ENCODE measurements around the gene APBA2. TPM values are rescaled to one million over a fixed set of nuclear protein-coding genes. Genes with fewer than 3 reads are reported as not detected.
"Not testable (repeated sequence)": the region's sequence is repeated elsewhere in the genome, so short reads cannot be mapped to it uniquely, and the experiment has no call there.

The APBA2 gene
- total RNA-seq, 4 donors from 2014 or later = 7.2 to 33.8 (median 8.8) TPM

GRCh38 chr15:29021857-29022256, 136.1 kb downstream of the APBA2 start:
- H3K27me3 ChIP-seq = no peaks in the 10 kb centered on the region
- H3K4me1 ChIP-seq = no peaks in the 10 kb centered on the region
- H3K9me3 ChIP-seq = no peaks in the 10 kb centered on the region
- no peak overlapping the region for H3K4me3 ChIP-seq
- H3K36me3 ChIP-seq = no peaks in the 10 kb centered on the region
- no peak for DNase-seq
- no peak overlapping the region for H3K27ac ChIP-seq
- no peak for TF ChIP-seq POLR2A (IDR thresholded peaks at IDR 0.05)
- TF ChIP-seq, protein P1, sequence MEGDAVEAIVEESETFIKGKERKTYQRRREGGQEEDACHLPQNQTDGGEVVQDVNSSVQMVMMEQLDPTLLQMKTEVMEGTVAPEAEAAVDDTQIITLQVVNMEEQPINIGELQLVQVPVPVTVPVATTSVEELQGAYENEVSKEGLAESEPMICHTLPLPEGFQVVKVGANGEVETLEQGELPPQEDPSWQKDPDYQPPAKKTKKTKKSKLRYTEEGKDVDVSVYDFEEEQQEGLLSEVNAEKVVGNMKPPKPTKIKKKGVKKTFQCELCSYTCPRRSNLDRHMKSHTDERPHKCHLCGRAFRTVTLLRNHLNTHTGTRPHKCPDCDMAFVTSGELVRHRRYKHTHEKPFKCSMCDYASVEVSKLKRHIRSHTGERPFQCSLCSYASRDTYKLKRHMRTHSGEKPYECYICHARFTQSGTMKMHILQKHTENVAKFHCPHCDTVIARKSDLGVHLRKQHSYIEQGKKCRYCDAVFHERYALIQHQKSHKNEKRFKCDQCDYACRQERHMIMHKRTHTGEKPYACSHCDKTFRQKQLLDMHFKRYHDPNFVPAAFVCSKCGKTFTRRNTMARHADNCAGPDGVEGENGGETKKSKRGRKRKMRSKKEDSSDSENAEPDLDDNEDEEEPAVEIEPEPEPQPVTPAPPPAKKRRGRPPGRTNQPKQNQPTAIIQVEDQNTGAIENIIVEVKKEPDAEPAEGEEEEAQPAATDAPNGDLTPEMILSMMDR (IDR thresholded peaks at IDR 0.05) = no peak

DNA sequence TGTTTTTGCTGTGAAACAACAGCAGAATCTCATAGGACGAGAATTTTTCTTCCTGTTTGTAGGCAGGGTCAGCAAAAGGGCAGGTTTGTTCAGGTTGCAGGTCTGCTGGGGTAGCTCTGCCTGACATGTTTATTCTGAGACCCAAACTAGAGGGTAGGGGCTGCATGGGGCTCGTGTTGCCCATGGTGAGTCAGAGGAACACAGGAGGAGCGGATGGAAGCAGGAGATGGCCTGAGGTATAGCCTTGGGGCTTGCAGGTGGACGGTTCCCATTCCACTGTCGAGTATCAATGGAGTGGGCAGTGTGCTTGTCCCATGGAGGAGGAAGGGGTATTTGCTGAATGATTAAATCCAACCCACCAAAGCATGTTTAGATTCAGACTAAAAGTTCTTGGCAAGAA, 138.9 kb downstream of the APBA2 start:
- no peak overlapping the region for H3K4me3 ChIP-seq
- no peaks in the 10 kb centered on the region for H3K27me3 ChIP-seq
- no peaks in the 10 kb centered on the region for H3K4me1 ChIP-seq
- H3K27ac ChIP-seq = no peak overlapping the region
- DNase-seq = no peak
- TF ChIP-seq POLR2A (IDR thresholded peaks at IDR 0.05) = no peak
- TF ChIP-seq, protein P1 (IDR thresholded peaks at IDR 0.05) = no peak
- H3K36me3 ChIP-seq = no peaks in the 10 kb centered on the region
- no peaks in the 10 kb centered on the region for H3K9me3 ChIP-seq

- not testable (repeated sequence) for DNase-seq, H3K4me3 ChIP-seq, H3K27me3 ChIP-seq, H3K4me1 ChIP-seq, H3K36me3 ChIP-seq, H3K9me3 ChIP-seq, H3K27ac ChIP-seq
Measured at GRCh38 chr15:29025411-29025810, 139.6 kb downstream of the APBA2 start.

DNA sequence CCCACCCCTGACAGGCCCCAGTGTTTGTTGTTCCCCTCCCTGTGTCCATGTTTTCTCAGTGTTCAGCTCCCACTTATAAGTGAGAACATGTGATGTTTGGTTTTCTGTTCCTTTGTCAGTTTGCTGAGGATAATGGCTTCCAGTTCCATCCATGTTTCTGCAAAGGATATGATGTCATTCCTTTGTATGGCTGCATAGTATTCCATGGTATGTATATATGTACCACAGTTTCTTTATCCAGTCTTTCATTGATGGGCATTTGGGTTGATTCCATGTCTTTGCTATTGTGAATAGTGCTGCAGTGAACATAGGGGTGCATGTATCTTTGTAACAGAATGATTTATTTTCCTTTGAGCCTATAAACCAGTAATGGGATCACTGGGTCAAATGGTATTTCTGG, 142.4 kb downstream of the APBA2 start:
- H3K27me3 ChIP-seq, DNase-seq, H3K9me3 ChIP-seq, H3K36me3 ChIP-seq, H3K4me3 ChIP-seq, H3K4me1 ChIP-seq, H3K27ac ChIP-seq: not testable (repeated sequence)

DNA sequence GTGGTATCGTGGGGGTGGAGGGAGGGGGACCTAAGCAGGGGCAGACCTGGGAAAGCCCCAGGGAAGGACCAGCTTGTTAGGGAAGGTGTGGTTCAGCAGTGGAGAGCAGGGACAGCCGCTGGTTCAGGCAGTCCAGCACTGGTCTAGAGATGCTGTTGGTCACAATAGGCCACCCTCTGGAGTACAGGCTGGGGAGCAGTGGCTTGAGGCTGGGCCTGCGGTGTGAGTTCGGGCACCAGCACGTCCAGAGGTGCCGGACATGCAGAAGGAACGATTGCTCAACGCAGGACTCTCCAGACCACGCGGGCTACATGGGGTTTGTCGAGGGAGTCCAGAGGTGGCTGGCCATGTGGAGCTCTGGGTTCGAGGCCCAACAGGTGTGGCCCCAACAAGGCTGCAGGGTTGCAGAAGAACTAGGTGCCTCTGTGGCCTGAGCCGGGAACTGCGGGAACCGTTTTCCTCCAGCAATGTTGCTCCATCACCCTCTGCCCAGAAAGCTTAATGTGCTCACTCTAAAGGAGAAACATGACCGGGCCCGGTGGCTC, 143.9 kb downstream of the APBA2 start:
- TF ChIP-seq POLR2A (IDR thresholded peaks at IDR 0.05) = no peak
- TF ChIP-seq, protein P1 (IDR thresholded peaks at IDR 0.05) = no peak
- no peak overlapping the region for H3K27ac ChIP-seq
- H3K27me3 ChIP-seq = no peaks in the 10 kb centered on the region
- H3K4me1 ChIP-seq = no peaks in the 10 kb centered on the region
- H3K36me3 ChIP-seq = no peaks in the 10 kb centered on the region
- no peaks in the 10 kb centered on the region for H3K9me3 ChIP-seq
- no peak for DNase-seq
- H3K4me3 ChIP-seq = no peak overlapping the region

DNA sequence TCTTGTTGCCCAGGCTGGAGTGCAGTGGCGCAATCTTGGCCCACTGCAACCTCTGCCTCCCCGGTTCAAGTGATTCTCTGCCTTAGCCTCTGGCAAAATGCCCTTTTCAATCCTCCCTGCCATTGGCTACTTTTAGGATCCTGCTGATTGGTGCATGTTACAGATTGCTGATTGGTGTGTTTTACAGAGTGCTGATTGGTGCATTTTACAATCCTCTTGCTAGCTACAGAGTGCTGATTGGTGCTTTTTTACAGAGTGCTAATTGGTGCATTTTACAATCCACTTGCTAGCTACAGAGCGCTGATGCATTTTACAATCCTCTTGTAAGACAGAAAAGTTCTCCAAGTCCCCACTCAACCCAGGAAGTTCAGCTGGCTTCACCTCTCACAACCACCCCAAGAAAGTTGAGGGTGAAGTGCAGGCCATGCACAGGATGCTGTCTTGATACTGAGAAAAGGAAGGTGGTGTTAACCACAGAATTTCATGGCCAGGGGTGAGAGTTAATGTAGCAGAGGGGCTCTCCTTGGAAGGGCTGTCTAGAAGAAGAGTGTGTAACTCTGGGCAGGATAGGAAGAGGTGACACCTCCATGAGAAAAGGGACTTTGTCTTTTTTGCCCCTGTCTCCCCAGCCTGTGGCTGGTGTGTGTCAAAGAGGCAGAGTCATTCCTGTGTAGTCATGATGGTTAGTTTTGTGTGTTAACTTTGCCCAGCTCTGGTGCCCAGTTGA, 145.9 kb downstream of the APBA2 start:
- TF ChIP-seq, protein P1 (IDR thresholded peaks at IDR 0.05) = no peak
- TF ChIP-seq POLR2A (IDR thresholded peaks at IDR 0.05) = no peak
- H3K36me3 ChIP-seq = no peaks in the 10 kb centered on the region
- H3K4me3 ChIP-seq = no peak overlapping the region
- no peaks in the 10 kb centered on the region for H3K27me3 ChIP-seq
- no peak overlapping the region for H3K27ac ChIP-seq
- H3K9me3 ChIP-seq = no peaks in the 10 kb centered on the region
- no peaks in the 10 kb centered on the region for H3K4me1 ChIP-seq
- DNase-seq = no peak

DNA sequence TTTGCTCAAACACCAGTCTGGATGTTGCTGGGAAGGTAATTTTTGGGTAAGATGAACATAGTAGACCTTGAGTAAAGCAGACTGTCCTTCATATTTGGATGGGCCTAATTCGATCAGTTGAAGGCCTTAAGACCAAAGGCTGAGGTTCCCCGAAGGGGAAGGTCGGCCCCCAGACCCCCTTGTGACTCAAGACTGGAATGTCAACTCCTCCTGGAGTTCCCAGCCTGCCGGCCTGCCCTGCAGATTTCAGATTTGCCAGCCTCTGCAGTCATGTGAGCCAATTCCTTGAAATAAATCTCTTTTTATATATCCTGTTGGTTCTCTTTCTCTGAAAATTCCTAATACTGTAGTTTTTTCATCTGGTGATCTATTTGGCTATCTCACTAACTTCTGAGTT, 146.5 kb downstream of the APBA2 start:
- Histone ChIP-seq H3K36me3 (no peaks in the 10 kb centered on the region), H3K27ac (no peak overlapping the region), H3K27me3 (no peaks in the 10 kb centered on the region), H3K9me3 (no peaks in the 10 kb centered on the region), H3K4me1 (no peaks in the 10 kb centered on the region), H3K4me3 (no peak overlapping the region)
- no peak for TF ChIP-seq POLR2A (IDR thresholded peaks at IDR 0.05)
- TF ChIP-seq, protein P1 (IDR thresholded peaks at IDR 0.05) = no peak
- DNase-seq = no peak
